Cardiac fibroblast (primary cell): ENCODE data around the gene CSTF2.

Experiments
- DNase-seq, 2 donors: peaks; one replicate each; pipeline versions ENCODE4 v3.0.0 to v3.0.0-alpha.2; 2010; ENCODE audit warnings: low read depth in 2 of 2
- H3K4me3 ChIP-seq, 2 donors: replicated peaks in 1 of 2; 1 replicate in 1 of 2; 2 replicates in 1 of 2; pipeline ENCODE4 v1.5.1; 2011; ENCODE audit warnings: low read depth in 2 of 2, low read length in 2 of 2, mild to moderate bottlenecking in 2 of 2, moderate library complexity in 1 of 2
- TF ChIP-seq, protein P1 (sequence below): IDR thresholded peaks from one replicate; pipeline ENCODE4 v1.5.1; 2011; ENCODE audit warnings: low read depth, mild to moderate bottlenecking, low read length, inconsistent platforms

The CSTF2 gene

GRCh38 chrX:100812216-100813158 is 7.7 kb upstream of the CSTF2 start:
- TF ChIP-seq, protein P1, sequence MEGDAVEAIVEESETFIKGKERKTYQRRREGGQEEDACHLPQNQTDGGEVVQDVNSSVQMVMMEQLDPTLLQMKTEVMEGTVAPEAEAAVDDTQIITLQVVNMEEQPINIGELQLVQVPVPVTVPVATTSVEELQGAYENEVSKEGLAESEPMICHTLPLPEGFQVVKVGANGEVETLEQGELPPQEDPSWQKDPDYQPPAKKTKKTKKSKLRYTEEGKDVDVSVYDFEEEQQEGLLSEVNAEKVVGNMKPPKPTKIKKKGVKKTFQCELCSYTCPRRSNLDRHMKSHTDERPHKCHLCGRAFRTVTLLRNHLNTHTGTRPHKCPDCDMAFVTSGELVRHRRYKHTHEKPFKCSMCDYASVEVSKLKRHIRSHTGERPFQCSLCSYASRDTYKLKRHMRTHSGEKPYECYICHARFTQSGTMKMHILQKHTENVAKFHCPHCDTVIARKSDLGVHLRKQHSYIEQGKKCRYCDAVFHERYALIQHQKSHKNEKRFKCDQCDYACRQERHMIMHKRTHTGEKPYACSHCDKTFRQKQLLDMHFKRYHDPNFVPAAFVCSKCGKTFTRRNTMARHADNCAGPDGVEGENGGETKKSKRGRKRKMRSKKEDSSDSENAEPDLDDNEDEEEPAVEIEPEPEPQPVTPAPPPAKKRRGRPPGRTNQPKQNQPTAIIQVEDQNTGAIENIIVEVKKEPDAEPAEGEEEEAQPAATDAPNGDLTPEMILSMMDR = no peak
- H3K4me3 ChIP-seq = no peak overlapping the region
- DNase-seq = peak in 1 of 2 donors; percentile 22

DNA sequence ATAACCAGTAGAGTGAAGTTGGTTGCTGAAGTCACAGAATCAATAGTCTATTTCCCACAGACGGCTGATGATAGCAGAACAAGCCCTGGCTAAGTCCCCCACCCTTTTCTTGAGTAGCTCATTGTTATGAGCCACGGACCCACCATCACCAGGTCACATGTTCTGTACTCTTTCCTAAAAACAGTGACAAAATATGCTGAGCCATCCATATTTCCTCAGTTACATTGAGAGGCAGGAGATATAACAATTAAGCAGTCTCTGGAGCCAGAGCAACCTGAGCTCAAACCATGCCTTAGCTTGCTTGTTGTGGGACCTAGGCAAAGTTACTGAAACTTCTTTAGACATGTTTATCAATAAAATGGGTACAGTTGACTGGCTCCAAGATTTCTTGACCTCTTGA is 2.9 kb upstream of the CSTF2 start:
- H3K4me3 ChIP-seq = no peak overlapping the region
- no peak for DNase-seq
- TF ChIP-seq, protein P1 = no peak

- H3K4me3 ChIP-seq = peak overlapping the region; percentile 65 to 80
- DNase-seq = no peak
- TF ChIP-seq, protein P1 = no peak
Observed at GRCh38 chrX:100819534-100819836, 706 bp upstream of the CSTF2 start.

DNA sequence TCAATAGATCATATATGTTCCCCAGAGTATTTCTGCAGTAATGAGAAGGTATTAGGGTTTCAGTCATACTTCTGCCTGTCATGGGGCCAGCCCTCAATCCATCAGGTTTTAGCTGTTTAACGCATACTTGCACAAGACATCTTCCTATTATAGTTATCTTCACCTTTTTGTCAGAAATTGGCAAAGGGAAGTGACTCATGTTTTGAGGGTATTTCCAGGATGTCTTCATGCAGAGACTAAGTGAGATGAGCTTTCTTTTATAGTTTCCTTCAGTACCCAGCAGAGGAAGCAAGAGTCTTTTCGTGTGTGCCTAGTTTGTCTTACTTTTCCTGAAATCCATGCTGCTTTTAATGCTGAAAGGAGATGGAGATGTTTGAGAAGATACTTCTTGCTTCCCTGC is 9.5 kb downstream of the CSTF2 start:
- peak; percentile 14 to 81 for DNase-seq
- TF ChIP-seq, protein P1 = no peak
- no peak overlapping the region for H3K4me3 ChIP-seq

GRCh38 chrX:100830143-100830542 is 10.0 kb downstream of the CSTF2 start:
- no peak overlapping the region for H3K4me3 ChIP-seq
- no peak for DNase-seq
- TF ChIP-seq, protein P1 = no peak

GRCh38 chrX:100830547-100830946 is 10.4 kb downstream of the CSTF2 start:
- TF ChIP-seq, protein P1 = no peak
- no peak for DNase-seq
- no peak overlapping the region for H3K4me3 ChIP-seq
